H9 (cell line): ENCODE data around the gene TAF3. TPM values are rescaled to one million over a fixed set of nuclear protein-coding genes. Genes with fewer than 3 reads are reported as not detected.

Experiments used
- DNase-seq: peaks from one replicate; pipeline ENCODE4 v3.0.0-alpha.2; 2017
- H2AFZ ChIP-seq: one replicate; pipeline ENCODE4 v1.6.1; 2013; ENCODE audit warnings: mild to moderate bottlenecking, low read length, control low read depth, moderate library complexity
- H2AK5ac ChIP-seq: 2 replicates; pipeline ENCODE4 v1.6.1; 2013; ENCODE audit warnings: low read length, control low read depth, mixed read lengths; ENCODE audit not compliant: insufficient read length
- H2BK120ac ChIP-seq: one replicate; pipeline ENCODE4 v1.6.1; 2013; ENCODE audit warnings: low read depth, mild to moderate bottlenecking, low read length, control low read depth, inconsistent platforms; ENCODE audit not compliant: poor library complexity, severe bottlenecking
- H2BK12ac ChIP-seq: 2 replicates; pipeline ENCODE4 v1.6.1; 2013; ENCODE audit warnings: low read length, control low read depth, mixed read lengths, low read depth; ENCODE audit not compliant: insufficient read length
- H2BK15ac ChIP-seq: 2 replicates; pipeline ENCODE4 v1.6.1; 2013; ENCODE audit warnings: low read depth, low read length, control low read depth
- H2BK20ac ChIP-seq: one replicate; pipeline ENCODE4 v1.6.1; 2013; ENCODE audit warnings: low read depth, mild to moderate bottlenecking, low read length, control low read depth, inconsistent platforms; ENCODE audit not compliant: poor library complexity, severe bottlenecking
- H2BK5ac ChIP-seq: 2 replicates; pipeline ENCODE4 v1.6.1; 2013; ENCODE audit warnings: low read length, control low read depth, mixed read lengths; ENCODE audit not compliant: insufficient read length
- H3K14ac ChIP-seq: 2 replicates; pipeline ENCODE4 v1.6.1; 2013; ENCODE audit warnings: low read length, control low read depth; ENCODE audit not compliant: insufficient read depth
- H3K18ac ChIP-seq: 2 replicates; pipeline ENCODE4 v1.6.1; 2013; ENCODE audit warnings: low read depth, mild to moderate bottlenecking, mixed read lengths, low read length, control low read depth; ENCODE audit not compliant: insufficient read length
- H3K23ac ChIP-seq: 2 replicates; pipeline ENCODE4 v1.6.1; 2013; ENCODE audit warnings: low read length, control low read depth, mixed read lengths, low read depth; ENCODE audit not compliant: insufficient read length
- H3K23me2 ChIP-seq: 2 replicates; pipeline ENCODE4 v1.6.1; 2013; ENCODE audit warnings: low read depth, mild to moderate bottlenecking, mixed read lengths, low read length, control low read depth; ENCODE audit not compliant: insufficient read length, poor library complexity, severe bottlenecking
- H3K27ac ChIP-seq: 2 replicates; pipeline ENCODE4 v1.5.1; 2013; ENCODE audit warnings: low read length, control low read depth, mixed read lengths, low read depth; ENCODE audit not compliant: insufficient read length
- H3K27me3 ChIP-seq: 2 replicates; pipeline ENCODE4 v1.6.1; 2013; ENCODE audit warnings: low read length, control low read depth, inconsistent platforms; ENCODE audit not compliant: insufficient read depth
- H3K4ac ChIP-seq: 2 replicates; pipeline ENCODE4 v1.6.1; 2013; ENCODE audit warnings: low read depth, mild to moderate bottlenecking, control low read depth, inconsistent platforms, low read length, moderate library complexity
- H3K4me1 ChIP-seq: 2 replicates; pipeline ENCODE4 v1.6.1; 2013; ENCODE audit warnings: low read length, control low read depth, inconsistent platforms; ENCODE audit not compliant: insufficient read depth
- H3K4me2 ChIP-seq: 2 replicates; pipeline ENCODE4 v1.6.1; 2013; ENCODE audit warnings: low read length, control low read depth, mixed read lengths; ENCODE audit not compliant: insufficient read length, insufficient read depth
- H3K56ac ChIP-seq: 2 replicates; pipeline ENCODE4 v1.6.1; 2013; ENCODE audit warnings: low read depth, mild to moderate bottlenecking, mixed read lengths, low read length, control low read depth; ENCODE audit not compliant: insufficient read length
- H3K79me1 ChIP-seq: 2 replicates; pipeline ENCODE4 v1.6.1; 2013; ENCODE audit warnings: low read depth, mild to moderate bottlenecking, moderate library complexity, low read length, control low read depth, inconsistent platforms; ENCODE audit not compliant: insufficient read depth, poor library complexity, severe bottlenecking
- H3K79me2 ChIP-seq: 2 replicates; pipeline ENCODE4 v1.6.1; 2013; ENCODE audit warnings: low read length, control low read depth, inconsistent platforms; ENCODE audit not compliant: insufficient read depth
- H3K9ac ChIP-seq: 2 replicates; pipeline ENCODE4 v1.6.1; 2013; ENCODE audit warnings: low read length, control low read depth, mixed read lengths; ENCODE audit not compliant: insufficient read length; ENCODE audit errors: extremely low read depth
- H3K9me3 ChIP-seq: one replicate; pipeline ENCODE4 v1.6.1; 2013; ENCODE audit warnings: low read depth, low read length, inconsistent platforms; ENCODE audit not compliant: control insufficient read depth
- H3T11ph ChIP-seq: one replicate; pipeline ENCODE4 v1.6.1; 2013; ENCODE audit warnings: mild to moderate bottlenecking, low read length, control low read depth, inconsistent platforms
- H4K20me1 ChIP-seq: one replicate; pipeline ENCODE4 v1.6.1; 2013; ENCODE audit not compliant: control insufficient read depth, insufficient read length, insufficient read depth
- H4K5ac ChIP-seq: 2 replicates; pipeline ENCODE4 v1.6.1; 2013; ENCODE audit warnings: low read depth, mild to moderate bottlenecking, mixed read lengths, low read length, control low read depth; ENCODE audit not compliant: insufficient read length
- H4K8ac ChIP-seq: replicated peaks from 2 replicates; pipeline ENCODE4 v1.6.1; 2013; ENCODE audit warnings: low read length, control low read depth, mixed read lengths, low read depth; ENCODE audit not compliant: insufficient read length
- H4K91ac ChIP-seq: 2 replicates; pipeline ENCODE4 v1.6.1; 2013; ENCODE audit warnings: low read depth, mild to moderate bottlenecking, moderate library complexity, mixed read lengths, low read length, control low read depth; ENCODE audit not compliant: insufficient read length
- H3K27ac Mint-ChIP-seq, 3 experiments: 2 replicates in 2 of 3; 3 replicates in 1 of 3; pipeline ENCODE4 v1.8.0; 2020 to 2021; ENCODE audit warnings: mixed read lengths in 3 of 3, mild to moderate bottlenecking in 1 of 3, moderate library complexity in 1 of 3
- H3K27me3 Mint-ChIP-seq: 2 replicates; pipeline ENCODE4 v1.8.0; 2021; ENCODE audit warnings: low read depth, mild to moderate bottlenecking, moderate library complexity, mixed read lengths
- H3K36me3 Mint-ChIP-seq, 3 experiments: 2 replicates in 2 of 3; 3 replicates in 1 of 3; pipeline ENCODE4 v1.8.0; 2020 to 2021; ENCODE audit warnings: low read depth in 3 of 3, mixed read lengths in 3 of 3; ENCODE audit not compliant: insufficient read depth in 1 of 3
- H3K4me1 Mint-ChIP-seq, 2 experiments: 2 replicates each; pipeline ENCODE4 v1.8.0; 2020; ENCODE audit warnings: mixed read lengths in 2 of 2
- H3K4me3 Mint-ChIP-seq, 2 experiments: 2 replicates in 1 of 2; 3 replicates in 1 of 2; pipeline ENCODE4 v1.8.0; 2020 to 2021; ENCODE audit warnings: mild to moderate bottlenecking in 2 of 2, mixed read lengths in 2 of 2, moderate library complexity in 1 of 2
- H3K9me3 Mint-ChIP-seq, 2 experiments: 2 replicates in 1 of 2; 3 replicates in 1 of 2; pipeline ENCODE4 v1.8.0; 2020; ENCODE audit warnings: mild to moderate bottlenecking in 2 of 2, mixed read lengths in 2 of 2, moderate library complexity in 1 of 2
- WGBS: extraction: QIAGEN DNeasy Blood & Tissue Kit; methylation state at CpG from one replicate; pipeline ENCODE4 v1.1.7; 2013; ENCODE audit warnings: missing lambda C conversion rate, low lambda C conversion rate, mixed read lengths; ENCODE audit not compliant: insufficient read length; ENCODE audit errors: extremely low coverage; 5-methylcytosine and 5-hydroxymethylcytosine counted together
- total RNA-seq: library from RNA; stranded (reverse); gene quantifications from 2 replicates; pipeline ENCODE4 v1.2.1, GENCODE V29; 2021
- TF ChIP-seq, protein P1 (sequence below): fragments of 200-600 bp; sonication (generic); conservative IDR thresholded peaks from 3 replicates; pipeline ENCODE4 v1.8.0; 2021; ENCODE audit warnings: antibody characterized with exemption, mild to moderate bottlenecking

The TAF3 gene
- total RNA-seq, 1 experiment from 2014 or later: 10.2 TPM

DNA sequence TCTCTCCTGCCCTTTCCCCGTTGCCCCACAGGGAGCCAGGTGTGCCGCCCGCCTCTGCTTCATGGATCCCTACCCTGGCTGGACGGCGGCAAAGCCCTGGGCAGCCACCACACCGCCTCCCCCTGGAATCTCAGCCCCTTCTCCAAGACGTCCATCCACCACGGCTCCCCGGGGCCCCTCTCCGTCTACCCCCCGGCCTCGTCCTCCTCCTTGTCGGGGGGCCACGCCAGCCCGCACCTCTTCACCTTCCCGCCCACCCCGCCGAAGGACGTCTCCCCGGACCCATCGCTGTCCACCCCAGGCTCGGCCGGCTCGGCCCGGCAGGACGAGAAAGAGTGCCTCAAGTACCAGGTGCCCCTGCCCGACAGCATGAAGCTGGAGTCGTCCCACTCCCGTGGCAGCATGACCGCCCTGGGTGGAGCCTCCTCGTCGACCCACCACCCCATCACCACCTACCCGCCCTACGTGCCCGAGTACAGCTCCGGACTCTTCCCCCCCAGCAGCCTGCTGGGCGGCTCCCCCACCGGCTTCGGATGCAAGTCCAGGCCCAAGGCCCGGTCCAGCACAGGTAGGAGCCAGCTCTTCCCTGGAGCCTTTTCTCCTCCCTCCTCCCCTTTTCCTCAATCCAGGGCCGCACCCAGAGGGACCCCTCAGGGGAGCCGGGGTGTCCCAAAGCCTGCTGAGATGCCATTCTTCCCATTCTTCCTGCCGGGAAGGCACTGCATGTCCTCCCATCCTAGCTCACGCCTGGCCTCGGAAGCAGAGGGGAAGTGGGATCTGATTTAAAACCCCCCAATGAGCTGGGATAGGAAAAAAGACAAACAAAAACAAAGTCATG lies 240.2 kb downstream of the TAF3 start:
- H2AK5ac ChIP-seq: no peak overlapping the region
- H4K91ac ChIP-seq: no peak overlapping the region
- no peak overlapping the region for H2BK5ac ChIP-seq
- Mint-ChIP-seq H3K4me3 (peak overlapping the region; percentile 19 to 74; a peak in 4 of 5 replicates), H3K27ac (no peak overlapping the region), H3K9me3 (no peaks in the 10 kb centered on the region; a peak in 1 of 5 replicates), H3K4me1 (peaks cover 69 to 83% of the 10 kb centered on the region in 2 experiments), H3K27me3 (peaks cover 98% of the 10 kb centered on the region), H3K36me3 (no peaks in the 10 kb centered on the region; a peak in 1 of 7 replicates)
- DNase-seq: peak; percentile 29
- no peaks in the 10 kb centered on the region for H3K79me2 ChIP-seq
- no peaks in the 10 kb centered on the region for H4K20me1 ChIP-seq
- H3K79me1 ChIP-seq: no peaks in the 10 kb centered on the region
- no peak overlapping the region for H3K9ac ChIP-seq
- peaks cover 82% of the 10 kb centered on the region for H3K27me3 ChIP-seq
- WGBS: no CpG with 5 or more reads among the region's 45 CpGs
- no peak overlapping the region for H3K18ac ChIP-seq
- no peak overlapping the region for H4K8ac ChIP-seq
- H4K5ac ChIP-seq: no peak overlapping the region
- no peak overlapping the region for H3K14ac ChIP-seq
- peaks cover 44% of the 10 kb centered on the region for H3K23me2 ChIP-seq
- no peak overlapping the region for H3K56ac ChIP-seq
- no peaks in the 10 kb centered on the region for H3K9me3 ChIP-seq
- peaks cover 11% of the 10 kb centered on the region; the same call in 1 of the 2 replicates for H3K4me1 ChIP-seq
- peak overlapping the region; percentile 46 for H3K4me2 ChIP-seq
- no peak overlapping the region for H3T11ph ChIP-seq
- TF ChIP-seq, protein P1, sequence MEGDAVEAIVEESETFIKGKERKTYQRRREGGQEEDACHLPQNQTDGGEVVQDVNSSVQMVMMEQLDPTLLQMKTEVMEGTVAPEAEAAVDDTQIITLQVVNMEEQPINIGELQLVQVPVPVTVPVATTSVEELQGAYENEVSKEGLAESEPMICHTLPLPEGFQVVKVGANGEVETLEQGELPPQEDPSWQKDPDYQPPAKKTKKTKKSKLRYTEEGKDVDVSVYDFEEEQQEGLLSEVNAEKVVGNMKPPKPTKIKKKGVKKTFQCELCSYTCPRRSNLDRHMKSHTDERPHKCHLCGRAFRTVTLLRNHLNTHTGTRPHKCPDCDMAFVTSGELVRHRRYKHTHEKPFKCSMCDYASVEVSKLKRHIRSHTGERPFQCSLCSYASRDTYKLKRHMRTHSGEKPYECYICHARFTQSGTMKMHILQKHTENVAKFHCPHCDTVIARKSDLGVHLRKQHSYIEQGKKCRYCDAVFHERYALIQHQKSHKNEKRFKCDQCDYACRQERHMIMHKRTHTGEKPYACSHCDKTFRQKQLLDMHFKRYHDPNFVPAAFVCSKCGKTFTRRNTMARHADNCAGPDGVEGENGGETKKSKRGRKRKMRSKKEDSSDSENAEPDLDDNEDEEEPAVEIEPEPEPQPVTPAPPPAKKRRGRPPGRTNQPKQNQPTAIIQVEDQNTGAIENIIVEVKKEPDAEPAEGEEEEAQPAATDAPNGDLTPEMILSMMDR: no peak
- H3K27ac ChIP-seq: no peak overlapping the region
- no peak overlapping the region for H2BK20ac ChIP-seq
- no peak overlapping the region for H3K23ac ChIP-seq
- no peak overlapping the region for H2BK12ac ChIP-seq
- no peak overlapping the region for H2BK15ac ChIP-seq
- H3K4ac ChIP-seq: no peak overlapping the region
- H2BK120ac ChIP-seq: no peak overlapping the region
- no peak overlapping the region for H2AFZ ChIP-seq
